NCI-H460 (cell line): Measurements from ENCODE around the gene PRDM15. TPM values are rescaled to one million over a fixed set of nuclear protein-coding genes. Genes with fewer than 3 reads are reported as not detected.

ENCODE experiments used
- DNase-seq: peaks from one replicate; pipeline ENCODE4 v3.0.0-alpha.2; 2016; ENCODE audit warnings: low read depth; ENCODE audit errors: extremely low read depth
- total RNA-seq: library from RNA; depleted of rRNA; stranded (reverse); fragments of >200 nt; shearing (Covaris generic); gene quantifications from 2 replicates; pipeline ENCODE4 v1.2.3, GENCODE V29; 2014

The PRDM15 gene
- total RNA-seq, 1 experiment from 2014 or later: 4.3 TPM

GRCh38 chr21:41846033-41846317, 33.2 kb downstream of the PRDM15 start:
- no peak for DNase-seq

GRCh38 chr21:41845310-41846032, 33.7 kb downstream of the PRDM15 start:
- DNase-seq: no peak

- no peak for DNase-seq
Observed at GRCh38 chr21:41843584-41843983, 35.6 kb downstream of the PRDM15 start.

- no peak for DNase-seq
Observed at GRCh38 chr21:41840880-41841279, 38.3 kb downstream of the PRDM15 start.

GRCh38 chr21:41839387-41840000, 39.6 kb downstream of the PRDM15 start:
- no peak for DNase-seq

GRCh38 chr21:41837756-41838297, 41.3 kb downstream of the PRDM15 start:
- DNase-seq: no peak

GRCh38 chr21:41836166-41837015, 42.8 kb downstream of the PRDM15 start:
- DNase-seq: no peak

- no peak for DNase-seq
Observed at GRCh38 chr21:41835711-41836154, 43.4 kb downstream of the PRDM15 start.

- DNase-seq: no peak
Observed at GRCh38 chr21:41834926-41835663, 44.0 kb downstream of the PRDM15 start.

GRCh38 chr21:41834252-41834925, 44.8 kb downstream of the PRDM15 start:
- no peak for DNase-seq

- DNase-seq: no peak
Observed at GRCh38 chr21:41833497-41834115, 45.5 kb downstream of the PRDM15 start.

GRCh38 chr21:41832596-41833496, 46.3 kb downstream of the PRDM15 start:
- no peak for DNase-seq

GRCh38 chr21:41831866-41832595, 47.1 kb downstream of the PRDM15 start:
- no peak for DNase-seq

- DNase-seq: no peak
Observed at GRCh38 chr21:41831453-41831831, 47.7 kb downstream of the PRDM15 start.

GRCh38 chr21:41830764-41831452, 48.2 kb downstream of the PRDM15 start:
- no peak for DNase-seq

- no peak for DNase-seq
Observed at GRCh38 chr21:41830145-41830707, 48.9 kb downstream of the PRDM15 start.

- no peak for DNase-seq
Observed at GRCh38 chr21:41828884-41829360, 50.2 kb downstream of the PRDM15 start.
